NCI-H345 (cell line): ENCODE results near the gene SMAP1.

Experiments
- DNase-seq: peaks from one replicate; lab custom pipeline; 2025; lab: John Stamatoyannopoulos, UW

Gene SMAP1

GRCh38 chr6:70843328-70843918 lies 175.7 kb downstream of the SMAP1 start:
- DNase-seq: no peak

- DNase-seq: no peak
Observed at GRCh38 chr6:70844301-70844700, 176.6 kb downstream of the SMAP1 start.

GRCh38 chr6:70846207-70846835 lies 178.6 kb downstream of the SMAP1 start:
- DNase-seq: peak; percentile 52

GRCh38 chr6:70847106-70848084 lies 179.7 kb downstream of the SMAP1 start:
- DNase-seq: no peak

- DNase-seq: no peak
Observed at GRCh38 chr6:70849348-70850069, 181.8 kb downstream of the SMAP1 start.

GRCh38 chr6:70852667-70853246 lies 185.1 kb downstream of the SMAP1 start:
- no peak for DNase-seq

GRCh38 chr6:70857387-70858077 lies 189.8 kb downstream of the SMAP1 start:
- no peak for DNase-seq

GRCh38 chr6:70860045-70860444 lies 192.4 kb downstream of the SMAP1 start:
- DNase-seq: no peak

GRCh38 chr6:70860920-70861319 lies 193.2 kb downstream of the SMAP1 start:
- no peak for DNase-seq

GRCh38 chr6:70863343-70863742 lies 195.7 kb downstream of the SMAP1 start:
- DNase-seq: no peak

- DNase-seq: peak; percentile 28
Observed at GRCh38 chr6:70864401-70864800, 196.7 kb downstream of the SMAP1 start.

GRCh38 chr6:70872469-70872868 lies 204.8 kb downstream of the SMAP1 start:
- no peak for DNase-seq

- peak; percentile 18 for DNase-seq
Observed at GRCh38 chr6:70874181-70874913, 206.7 kb downstream of the SMAP1 start.

GRCh38 chr6:70879496-70879895 lies 211.8 kb downstream of the SMAP1 start:
- no peak for DNase-seq

GRCh38 chr6:70884074-70884983 lies 216.6 kb downstream of the SMAP1 start:
- DNase-seq: peak; percentile 65

- DNase-seq: no peak
Observed at GRCh38 chr6:70886071-70886470, 218.4 kb downstream of the SMAP1 start.

GRCh38 chr6:70886661-70887060 lies 219.0 kb downstream of the SMAP1 start:
- no peak for DNase-seq

GRCh38 chr6:70889270-70889669 lies 221.6 kb downstream of the SMAP1 start:
- no peak for DNase-seq

GRCh38 chr6:70894001-70894400 lies 226.3 kb downstream of the SMAP1 start:
- DNase-seq: no peak
